Activated CD8-positive, alpha-beta T cell treated with anti-CD3 and anti-CD28 coated beads for 36 hours (primary cell): Measurements from ENCODE around the gene DACT3. TPM values are rescaled to one million over a fixed set of nuclear protein-coding genes. Genes with fewer than 3 reads are reported as not detected.

Experiments used
- microRNA-seq: library from miRNA; unstranded; fragments of <30 nt; microRNA quantifications from one replicate; pipeline ENCODE4 v1.2.0, GENCODE V29; 2022; ENCODE audit warnings: borderline microRNAs expressed, borderline replicate concordance
- total RNA-seq, 2 experiments: library from RNA; stranded (reverse); gene quantifications; one replicate each; pipeline ENCODE4 v1.2.3, GENCODE V29; 2021

The DACT3 gene
- total RNA-seq, 2 experiments from 2014 or later: 5.8 to 6.1 TPM

Small RNA genes within 50 kb of the gene (microRNA-seq; reads per million reads assigned to microRNA genes)
- gene MIR320E: not detected

Other genes with a start within 250 kb of the DACT3 start
- not detected for gene CCDC8, start 247.6 kb downstream of the DACT3 start, total RNA-seq
- gene PNMA8C, start 232.2 kb downstream of the DACT3 start, total RNA-seq: not detected
- gene PNMA8A, start 189.6 kb downstream of the DACT3 start, total RNA-seq: not detected
- gene PNMA8B, start 165.3 kb downstream of the DACT3 start, total RNA-seq: not detected
- 100 to 1,000 TPM; 565 to 582 TPM for gene CALM3, start 59.9 kb downstream of the DACT3 start, total RNA-seq
- 10 to 100 TPM; 45.4 to 48.8 TPM for gene PTGIR, start 36.1 kb downstream of the DACT3 start, total RNA-seq
- gene GNG8, start 25.0 kb downstream of the DACT3 start, total RNA-seq: 10 to 100 TPM; 33.0 to 45.4 TPM
- gene PRKD2, start 55.9 kb upstream of the DACT3 start, total RNA-seq: 10 to 100 TPM; 81.1 to 86.0 TPM
- 10 to 100 TPM in 1 of 2 experiments, 1 to 10 TPM in 1; 7.7 to 10.1 TPM for gene FKRP, start 84.9 kb upstream of the DACT3 start, total RNA-seq
- gene STRN4, start 85.3 kb upstream of the DACT3 start, total RNA-seq: 10 to 100 TPM; 52.5 to 63.5 TPM
- 100 to 1,000 TPM; 235 TPM for gene SLC1A5, start 127.4 kb upstream of the DACT3 start, total RNA-seq
- gene AP2S1, start 189.7 kb upstream of the DACT3 start, total RNA-seq: 100 to 1,000 TPM; 101 to 105 TPM
- 10 to 100 TPM; 15.0 to 16.4 TPM for gene ARHGAP35, start 199.8 kb upstream of the DACT3 start, total RNA-seq